Measurements from ENCODE around the gene SIN3A. TPM values are rescaled to one million over a fixed set of nuclear protein-coding genes. Genes with fewer than 3 reads are reported as not detected.
"Not testable (repeated sequence)": the region's sequence is repeated elsewhere in the genome, so short reads cannot be mapped to it uniquely, and the experiment has no call there.

SIN3A gene
- 64.4 and 67.1 TPM in 2 replicates for total RNA-seq (2022)
- percentile 81 among the genes with signal in this experiment for Bru-seq, nascent RNA
- percentile 83 among the genes with signal in this experiment for BruChase-seq, experiment 1, labeled RNA remaining after a 2-hour chase
- percentile 78 among the genes with signal in this experiment for BruChase-seq, experiment 2, labeled RNA remaining after a 6-hour chase
- long read RNA-seq, full-length matches to known transcripts: 16 of 47 reads
- long read RNA-seq, partial matches to known transcripts: 16 of 47 reads
- long read RNA-seq, other reads (novel, unspliced or antisense): 15 of 47 reads

DNA sequence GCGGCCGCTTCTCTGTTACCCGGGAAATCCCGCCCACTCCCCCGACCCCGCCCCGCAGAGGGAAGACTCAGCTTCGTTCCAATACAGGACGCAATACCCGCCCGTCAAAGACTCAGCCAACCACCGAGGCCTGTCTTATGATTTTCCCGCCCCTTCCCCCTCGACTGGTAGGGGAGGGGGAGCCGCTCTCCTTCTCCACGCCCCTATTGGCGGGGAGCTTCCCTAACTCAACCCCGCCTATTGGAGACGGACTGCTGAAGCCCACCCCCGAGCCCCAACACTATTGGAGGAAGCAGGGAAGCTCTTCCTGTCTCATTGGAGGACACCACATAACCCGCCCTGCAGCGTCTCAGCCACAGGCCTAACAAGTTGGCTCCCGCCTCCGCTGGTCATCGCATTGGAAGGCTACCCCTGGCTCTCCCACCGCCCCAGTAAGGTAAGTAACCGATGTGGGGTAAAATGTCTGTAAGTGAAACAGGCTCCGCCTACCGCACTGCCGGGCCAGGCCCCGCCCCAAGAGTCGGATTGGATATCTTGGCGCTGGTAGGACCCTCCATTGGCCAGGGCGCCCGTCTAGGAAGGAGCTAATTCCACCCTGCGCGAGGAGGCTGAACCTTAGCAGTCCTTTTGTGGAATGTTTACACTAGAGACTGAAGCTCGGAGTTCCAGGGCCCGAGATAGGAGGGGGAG is at the start of gene SIN3A:
Gene SIN3A (minus strand): TSS at position 17 of the 690 bp plus-strand sequence. CDS start 21,315 bp downstream, outside the sequence.
- intact Hi-C loops (cut with micrococcal nuclease; ENCODE audit: unreplicated experiment): loop anchor here (1.0 to 5.0 kb wide), 3 partner anchors 8 to 84 kb away; partner anchors contain the start of gene MAN2C1
- peaks cover 9% of the 10 kb centered on the region for H3K4me1 Mint-ChIP-seq (ENCODE audit: low read depth, unreplicated experiment)
- no peak for TF ChIP-seq CTCF (IDR thresholded peaks at IDR 0.05; ENCODE audit: insufficient read depth in 1 of 2, low read depth in 1 of 2, low read length in 1 of 2, severe bottlenecking in 1 of 2, unreplicated experiment in 1 of 2)
- H3K27ac Mint-ChIP-seq (ENCODE audit: unreplicated experiment): peak within 1 kb of the TSS; percentile 89
- Histone ChIP-seq H3K4me1 (peaks cover 12% of the 10 kb centered on the region; the same call in 1 of the 2 replicates), H3K27me3 (replicated peaks; ENCODE audit: control insufficient read depth, insufficient read depth, low read length) (no peaks in the 10 kb centered on the region), H3K36me3 (ENCODE audit: control insufficient read depth, insufficient read depth, low read length) (no peaks in the 10 kb centered on the region), H3K9me3 (no peaks in the 10 kb centered on the region), H3K4me3 (ENCODE audit: low read depth, low read length) (peak within 1 kb of the TSS; percentile 99)
- peak within 1 kb of the TSS; percentile 74 for H3K4me3 Mint-ChIP-seq (ENCODE audit: unreplicated experiment)
- no peaks in the 10 kb centered on the region for H3K27me3 Mint-ChIP-seq (ENCODE audit: insufficient read depth, unreplicated experiment)
- ChIA-PET CTCF (interaction anchor here (0.5 to 1.8 kb wide), 18 partner anchors 9 to 514 kb away, joined by 3 to 33 read pairs (median 3); partner anchors contain the start of genes MAN2C1, PTPN9 and SNX33), POLR2A (interaction anchor here (0.5 to 3.3 kb wide), 20 partner anchors 9 to 885 kb away, joined by 3 to 54 read pairs (median 5); partner anchors contain the start of genes COX5A, ETFA, IMP3 and ISL2)
- peak; percentile 98 to 100 for DNase-seq
- no TSS peak for BruUV-seq (replicated peaks)
- no peaks in the 10 kb centered on the region for H3K9me3 Mint-ChIP-seq (ENCODE audit: unreplicated experiment)
- H3K36me3 Mint-ChIP-seq (ENCODE audit: insufficient read depth, unreplicated experiment): peaks cover 56% of the 10 kb centered on the region

DNA sequence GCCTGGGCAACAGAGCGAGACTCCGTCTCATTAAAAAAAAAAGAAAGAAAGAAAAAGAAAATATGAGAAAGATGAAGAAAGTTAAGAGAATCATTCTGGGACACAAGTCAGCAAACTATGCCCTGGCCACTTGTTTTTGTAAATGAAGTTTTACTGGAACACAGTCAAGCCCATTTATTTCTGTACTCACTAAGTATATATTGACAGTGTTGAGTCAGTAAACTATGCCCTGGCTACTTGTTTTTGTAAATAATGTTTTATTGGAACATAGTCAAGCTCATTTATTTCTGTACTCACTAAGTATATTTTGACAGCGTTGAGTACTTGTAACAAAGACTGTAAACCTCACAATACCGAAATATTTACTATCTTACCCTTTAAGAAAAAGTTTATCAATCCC is 42.2 kb upstream of the SIN3A start:
- Mint-ChIP-seq H3K27ac (ENCODE audit: unreplicated experiment) (no peak overlapping the region), H3K9me3 (ENCODE audit: unreplicated experiment) (no peaks in the 10 kb centered on the region), H3K36me3 (ENCODE audit: insufficient read depth, unreplicated experiment) (peaks cover 34% of the 10 kb centered on the region), H3K27me3 (ENCODE audit: insufficient read depth, unreplicated experiment) (no peaks in the 10 kb centered on the region), H3K4me3 (ENCODE audit: unreplicated experiment) (no peak overlapping the region), H3K4me1 (ENCODE audit: low read depth, unreplicated experiment) (no peaks in the 10 kb centered on the region)
- BruUV-seq (replicated peaks): no TSS peak
- POLR2A ChIA-PET: no interaction called here
- no peak for DNase-seq
- CTCF ChIA-PET: no interaction called here
- H3K36me3 ChIP-seq (ENCODE audit: control insufficient read depth, insufficient read depth, low read length): no peaks in the 10 kb centered on the region; the same call in 1 of the 2 replicates
- H3K4me1 ChIP-seq: no peaks in the 10 kb centered on the region
- intact Hi-C loops (cut with micrococcal nuclease; ENCODE audit: unreplicated experiment): no loop called here
- no peaks in the 10 kb centered on the region for H3K27me3 ChIP-seq (replicated peaks; ENCODE audit: control insufficient read depth, insufficient read depth, low read length)
- no peak for TF ChIP-seq CTCF (IDR thresholded peaks at IDR 0.05; ENCODE audit: insufficient read depth in 1 of 2, low read depth in 1 of 2, low read length in 1 of 2, severe bottlenecking in 1 of 2, unreplicated experiment in 1 of 2)
- H3K4me3 ChIP-seq (ENCODE audit: low read depth, low read length): no peak overlapping the region
- H3K9me3 ChIP-seq: no peaks in the 10 kb centered on the region

DNA sequence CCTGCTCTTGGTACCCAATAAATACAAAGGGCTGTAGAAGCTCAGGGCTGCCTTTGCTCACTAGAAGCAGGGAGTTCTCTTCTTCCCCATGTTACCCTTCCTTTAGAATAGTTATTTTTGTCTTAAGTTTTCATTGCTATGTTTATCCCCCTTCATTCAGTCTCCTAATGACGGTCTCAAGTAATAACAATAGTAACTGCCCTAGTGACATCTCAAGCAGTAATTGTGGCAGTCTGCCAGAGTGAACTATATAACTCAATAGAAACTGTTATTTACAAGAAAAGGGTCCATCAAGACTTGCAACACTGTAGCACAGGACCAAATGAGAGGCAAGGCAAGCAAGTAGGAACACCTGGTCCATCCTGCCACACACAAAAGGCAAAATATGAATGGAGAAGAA is 32.5 kb upstream of the SIN3A start:
- Histone ChIP-seq H3K27me3 (replicated peaks; ENCODE audit: control insufficient read depth, insufficient read depth, low read length) (no peaks in the 10 kb centered on the region), H3K9me3 (peaks cover 3% of the 10 kb centered on the region; the same call in 1 of the 2 replicates), H3K4me3 (ENCODE audit: low read depth, low read length) (no peak overlapping the region), H3K36me3 (ENCODE audit: control insufficient read depth, insufficient read depth, low read length) (no peaks in the 10 kb centered on the region), H3K4me1 (no peaks in the 10 kb centered on the region)
- H3K36me3 Mint-ChIP-seq (ENCODE audit: insufficient read depth, unreplicated experiment): peaks cover 39% of the 10 kb centered on the region
- CTCF ChIA-PET: interaction anchor here (0.6 kb wide), 1 partner anchor 95 kb away, joined by 6 read pairs; the partner anchor contains the start of gene PTPN9
- H3K4me3 Mint-ChIP-seq (ENCODE audit: unreplicated experiment): no peak overlapping the region
- POLR2A ChIA-PET: no interaction called here
- no TSS peak for BruUV-seq (replicated peaks)
- no peaks in the 10 kb centered on the region for H3K27me3 Mint-ChIP-seq (ENCODE audit: insufficient read depth, unreplicated experiment)
- H3K9me3 Mint-ChIP-seq (ENCODE audit: unreplicated experiment): peaks cover 10% of the 10 kb centered on the region
- no peak for TF ChIP-seq CTCF (IDR thresholded peaks at IDR 0.05; ENCODE audit: insufficient read depth in 1 of 2, low read depth in 1 of 2, low read length in 1 of 2, severe bottlenecking in 1 of 2, unreplicated experiment in 1 of 2)
- no peak overlapping the region for H3K27ac Mint-ChIP-seq (ENCODE audit: unreplicated experiment)
- H3K4me1 Mint-ChIP-seq (ENCODE audit: low read depth, unreplicated experiment): no peaks in the 10 kb centered on the region
- intact Hi-C loops (cut with micrococcal nuclease; ENCODE audit: unreplicated experiment): no loop called here
- DNase-seq: no peak

DNA sequence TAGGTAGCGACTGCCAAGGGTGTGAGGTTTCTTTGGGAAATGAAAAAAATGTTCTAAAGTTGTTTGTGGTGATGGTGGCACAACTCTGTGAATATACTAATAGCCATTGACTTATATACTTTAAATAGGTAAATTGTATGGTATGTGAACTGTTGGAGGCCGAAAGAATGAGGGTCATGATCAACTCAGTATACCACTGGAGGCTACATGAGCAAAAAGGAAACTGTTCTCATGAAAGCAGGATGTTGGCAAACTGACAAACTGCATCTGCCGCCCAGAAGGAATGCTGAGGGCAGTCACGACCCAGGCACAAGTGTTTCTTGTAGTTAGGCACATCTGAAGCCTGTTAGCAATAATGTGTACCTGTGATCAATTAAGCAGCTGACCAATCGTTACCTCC is 32.1 kb upstream of the SIN3A start:
- DNase-seq; H3K27ac Mint-ChIP-seq (ENCODE audit: unreplicated experiment); H3K27me3 Mint-ChIP-seq (ENCODE audit: insufficient read depth, unreplicated experiment); H3K4me3 Mint-ChIP-seq (ENCODE audit: unreplicated experiment); intact Hi-C loops (cut with micrococcal nuclease; ENCODE audit: unreplicated experiment); H3K4me3 ChIP-seq (ENCODE audit: low read depth, low read length); POLR2A ChIA-PET; H3K27me3 ChIP-seq (replicated peaks; ENCODE audit: control insufficient read depth, insufficient read depth, low read length); H3K4me1 ChIP-seq; H3K36me3 ChIP-seq (ENCODE audit: control insufficient read depth, insufficient read depth, low read length); CTCF ChIA-PET; H3K4me1 Mint-ChIP-seq (ENCODE audit: low read depth, unreplicated experiment); H3K9me3 ChIP-seq; BruUV-seq (replicated peaks): not testable (repeated sequence)
- Mint-ChIP-seq H3K9me3 (ENCODE audit: unreplicated experiment) (peaks cover 10% of the 10 kb centered on the region), H3K36me3 (ENCODE audit: insufficient read depth, unreplicated experiment) (peaks cover 39% of the 10 kb centered on the region)
